ENCODE measurements around the gene ASIC3.
"Not testable (repeated sequence)": the region's sequence is repeated elsewhere in the genome, so short reads cannot be mapped to it uniquely, and the experiment has no call there.

The ASIC3 gene

GRCh38 chr7:151035026-151035717 is 13.2 kb upstream of the ASIC3 start:
- TF ChIP-seq ZNF274 (IDR thresholded peaks at IDR 0.05; ENCODE audit: low read depth, low read length) (no peak), SUZ12 (IDR thresholded peaks at IDR 0.05; ENCODE audit: extremely low read depth, insufficient read depth, insufficient read length) (no peak), YY1 (IDR thresholded peaks at IDR 0.05; ENCODE audit: insufficient read depth, insufficient read length) (no peak)
- no peak for DNase-seq (ENCODE audit: low read depth, low spot score)
- Histone ChIP-seq H3K4me3 (ENCODE audit: insufficient read length, low read depth) (no peak overlapping the region), H3K36me3 (ENCODE audit: insufficient read depth, insufficient read length, low read length) (peaks cover 57% of the 10 kb centered on the region), H3K4me1 (ENCODE audit: insufficient read depth, insufficient read length) (peaks cover 11% of the 10 kb centered on the region), H3K27me3 (ENCODE audit: insufficient read depth, insufficient read length) (no peaks in the 10 kb centered on the region), H3K9me3 (ENCODE audit: insufficient read depth, low read length) (no peaks in the 10 kb centered on the region), H3K9ac (ENCODE audit: insufficient read length, low read depth) (no peak overlapping the region)

- Histone ChIP-seq H3K4me1 (ENCODE audit: insufficient read depth, insufficient read length) (peaks cover 11% of the 10 kb centered on the region), H3K36me3 (ENCODE audit: insufficient read depth, insufficient read length, low read length) (peaks cover 57% of the 10 kb centered on the region)
These were observed 12.4 kb upstream of the ASIC3 start for GRCh38 chr7:151035902-151036301.

GRCh38 chr7:151038951-151039849 is 9.1 kb upstream of the ASIC3 start:
- H3K36me3 ChIP-seq (ENCODE audit: insufficient read depth, insufficient read length, low read length), result peaks cover 53% of the 10 kb centered on the region
- no peak for DNase-seq (ENCODE audit: low read depth, low spot score)
- TF ChIP-seq SUZ12 (IDR thresholded peaks at IDR 0.05; ENCODE audit: extremely low read depth, insufficient read depth, insufficient read length), result no peak
- no peak for TF ChIP-seq ZNF274 (IDR thresholded peaks at IDR 0.05; ENCODE audit: low read depth, low read length)
- TF ChIP-seq YY1 (IDR thresholded peaks at IDR 0.05; ENCODE audit: insufficient read depth, insufficient read length), result no peak
- H3K4me1 ChIP-seq (ENCODE audit: insufficient read depth, insufficient read length), result peaks cover 11% of the 10 kb centered on the region
- H3K9ac ChIP-seq (ENCODE audit: insufficient read length, low read depth), result peak overlapping the region; percentile 61
- H3K27me3 ChIP-seq (ENCODE audit: insufficient read depth, insufficient read length), result no peaks in the 10 kb centered on the region
- H3K9me3 ChIP-seq (ENCODE audit: insufficient read depth, low read length), result no peaks in the 10 kb centered on the region
- H3K4me3 ChIP-seq (ENCODE audit: insufficient read length, low read depth), result no peak overlapping the region

More at GRCh38 chr7:151035902-151036301, 12.4 kb upstream of the ASIC3 start:
- H3K4me3 ChIP-seq (ENCODE audit: insufficient read length, low read depth), result no peak overlapping the region
- no peaks in the 10 kb centered on the region for H3K27me3 ChIP-seq (ENCODE audit: insufficient read depth, insufficient read length)
- TF ChIP-seq SUZ12 (IDR thresholded peaks at IDR 0.05; ENCODE audit: extremely low read depth, insufficient read depth, insufficient read length), result no peak
- TF ChIP-seq YY1 (IDR thresholded peaks at IDR 0.05; ENCODE audit: insufficient read depth, insufficient read length), result no peak
- TF ChIP-seq ZNF274 (IDR thresholded peaks at IDR 0.05; ENCODE audit: low read depth, low read length), result no peak
- H3K9me3 ChIP-seq (ENCODE audit: insufficient read depth, low read length), result no peaks in the 10 kb centered on the region
- no peak overlapping the region for H3K9ac ChIP-seq (ENCODE audit: insufficient read length, low read depth)
- DNase-seq (ENCODE audit: low read depth, low spot score), result no peak

GRCh38 chr7:151039850-151040548 is 8.3 kb upstream of the ASIC3 start:
- Histone ChIP-seq H3K9ac (ENCODE audit: insufficient read length, low read depth) (no peak overlapping the region), H3K4me3 (ENCODE audit: insufficient read length, low read depth) (no peak overlapping the region), H3K27me3 (ENCODE audit: insufficient read depth, insufficient read length) (no peaks in the 10 kb centered on the region), H3K4me1 (ENCODE audit: insufficient read depth, insufficient read length) (peaks cover 11% of the 10 kb centered on the region), H3K36me3 (ENCODE audit: insufficient read depth, insufficient read length, low read length) (peaks cover 50% of the 10 kb centered on the region), H3K9me3 (ENCODE audit: insufficient read depth, low read length) (no peaks in the 10 kb centered on the region)
- TF ChIP-seq SUZ12 (IDR thresholded peaks at IDR 0.05; ENCODE audit: extremely low read depth, insufficient read depth, insufficient read length) (no peak), ZNF274 (IDR thresholded peaks at IDR 0.05; ENCODE audit: low read depth, low read length) (no peak), YY1 (IDR thresholded peaks at IDR 0.05; ENCODE audit: insufficient read depth, insufficient read length) (no peak)
- DNase-seq (ENCODE audit: low read depth, low spot score), result no peak

- Histone ChIP-seq H3K36me3 (ENCODE audit: insufficient read depth, insufficient read length, low read length) (peaks cover 47% of the 10 kb centered on the region), H3K9ac (ENCODE audit: insufficient read length, low read depth) (no peak overlapping the region), H3K4me3 (ENCODE audit: insufficient read length, low read depth) (no peak overlapping the region), H3K4me1 (ENCODE audit: insufficient read depth, insufficient read length) (peaks cover 11% of the 10 kb centered on the region), H3K27me3 (ENCODE audit: insufficient read depth, insufficient read length) (no peaks in the 10 kb centered on the region), H3K9me3 (ENCODE audit: insufficient read depth, low read length) (no peaks in the 10 kb centered on the region)
- DNase-seq (ENCODE audit: low read depth, low spot score), result no peak
- no peak for TF ChIP-seq SUZ12 (IDR thresholded peaks at IDR 0.05; ENCODE audit: extremely low read depth, insufficient read depth, insufficient read length)
- TF ChIP-seq YY1 (IDR thresholded peaks at IDR 0.05; ENCODE audit: insufficient read depth, insufficient read length), result no peak
- TF ChIP-seq ZNF274 (IDR thresholded peaks at IDR 0.05; ENCODE audit: low read depth, low read length), result no peak
These were observed 7.5 kb upstream of the ASIC3 start for GRCh38 chr7:151040616-151041375.

- not testable (repeated sequence) for H3K9ac ChIP-seq (ENCODE audit: insufficient read length, low read depth); H3K4me3 ChIP-seq (ENCODE audit: insufficient read length, low read depth); H3K27me3 ChIP-seq (ENCODE audit: insufficient read depth, insufficient read length); DNase-seq (ENCODE audit: low read depth, low spot score); H3K9me3 ChIP-seq (ENCODE audit: insufficient read depth, low read length); H3K4me1 ChIP-seq (ENCODE audit: insufficient read depth, insufficient read length)
- peaks cover 43% of the 10 kb centered on the region for H3K36me3 ChIP-seq (ENCODE audit: insufficient read depth, insufficient read length, low read length)
These were observed 4.9 kb upstream of the ASIC3 start for GRCh38 chr7:151043449-151043848.

Data from NT2/D1 (cell line).